ENCODE results near the gene AMIGO2.

The AMIGO2 gene

DNA sequence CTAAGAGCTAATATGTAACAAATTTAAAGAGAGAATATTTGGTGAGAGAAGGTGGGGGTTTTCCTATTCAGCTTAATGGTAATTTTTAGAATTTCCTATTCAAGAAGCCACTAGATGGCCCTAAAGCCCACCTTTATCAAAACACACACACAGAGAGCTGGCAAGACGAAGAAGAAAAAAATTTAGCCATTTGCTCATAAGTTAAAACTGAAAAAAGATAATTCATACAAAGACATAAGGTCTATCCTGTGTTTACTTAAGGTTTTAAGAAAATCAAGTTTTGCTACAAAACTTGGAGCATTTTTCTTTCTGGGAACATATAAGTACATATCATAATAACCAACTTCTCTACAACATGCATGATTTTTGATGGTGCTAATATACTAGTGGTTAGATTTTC, 47.1 kb downstream of the AMIGO2 start:
- DNase-seq = no peak

DNA sequence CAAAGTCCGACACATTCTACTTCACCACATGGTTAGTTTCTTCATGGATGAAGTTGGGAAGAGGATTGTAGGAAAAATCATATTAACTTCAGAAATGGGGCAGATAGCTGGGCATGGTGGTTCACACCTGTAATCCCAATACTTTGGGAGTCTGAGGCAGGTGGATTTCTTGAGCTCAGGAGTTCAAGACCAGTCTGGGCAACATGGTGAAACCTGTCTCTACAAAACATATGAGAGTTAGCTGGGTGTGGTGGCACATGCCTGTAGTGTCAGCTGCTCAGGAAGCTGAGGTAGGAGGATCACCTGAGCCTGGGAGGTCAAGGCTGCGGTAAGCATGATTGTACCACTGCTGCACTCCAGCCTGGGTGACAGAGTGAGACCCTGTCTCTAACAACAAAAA, 49.9 kb downstream of the AMIGO2 start:
- DNase-seq = no peak

DNA sequence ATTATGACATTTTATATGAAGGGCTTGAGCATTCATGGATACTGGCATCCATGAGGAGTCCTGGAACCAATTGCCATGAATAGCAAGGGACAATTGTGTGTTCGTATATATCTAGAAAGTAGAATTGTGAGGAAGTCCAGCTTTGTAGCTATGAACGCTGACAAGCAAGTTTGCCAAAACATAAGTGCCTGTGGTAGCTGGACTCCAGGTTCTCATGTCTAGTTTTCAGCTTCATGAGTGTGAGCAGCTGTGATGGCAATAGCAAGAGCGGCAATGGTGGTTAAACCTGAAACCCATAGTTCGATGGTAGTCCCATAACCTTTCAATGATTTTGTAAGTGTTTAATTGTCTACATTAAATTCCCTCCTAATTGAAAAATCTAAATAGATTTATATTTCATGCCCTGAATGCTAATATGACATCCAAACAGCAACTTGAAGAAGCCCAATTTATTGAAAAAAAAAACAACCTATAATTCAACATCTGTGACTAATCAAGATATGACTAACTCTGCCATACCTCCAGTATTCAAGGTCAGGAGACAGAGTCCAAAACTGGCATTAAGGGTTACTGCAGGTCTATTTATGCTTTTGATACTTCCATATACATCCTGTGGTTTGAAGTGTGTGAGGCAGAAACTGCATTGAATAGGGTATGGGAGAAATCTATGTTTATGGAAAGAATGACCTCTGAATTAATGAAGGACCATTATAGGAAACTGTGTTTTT, 50.6 kb downstream of the AMIGO2 start:
- no peak for DNase-seq

DNA sequence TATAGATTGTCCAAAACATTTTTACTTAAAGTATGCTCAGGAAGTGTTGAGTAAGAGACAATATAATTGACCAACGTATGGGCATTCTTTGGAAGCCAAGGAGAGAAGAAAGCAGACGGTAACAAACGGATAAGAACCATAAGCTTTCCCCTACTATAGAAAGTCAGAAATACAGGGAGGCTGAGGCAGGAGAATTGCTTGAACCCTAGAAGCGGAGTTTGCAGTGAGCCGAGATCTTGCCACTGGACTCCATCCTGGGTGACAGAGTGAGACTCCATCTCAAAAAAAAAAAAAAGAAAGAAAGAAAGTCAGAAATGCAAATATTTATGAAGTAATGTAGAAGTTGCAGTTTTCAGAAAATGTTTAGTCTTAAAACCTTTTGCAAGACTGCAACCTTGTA, 51.6 kb downstream of the AMIGO2 start:
- DNase-seq = no peak
